Kidney glomerular epithelial cell (primary cell): ENCODE data around the gene CKLF.
"Not testable (repeated sequence)": the region's sequence is repeated elsewhere in the genome, so short reads cannot be mapped to it uniquely, and the experiment has no call there.

Experiments
- DNase-seq: peaks from one replicate; lab custom pipeline; 2025; lab: John Stamatoyannopoulos, UW

CKLF gene, protein sequence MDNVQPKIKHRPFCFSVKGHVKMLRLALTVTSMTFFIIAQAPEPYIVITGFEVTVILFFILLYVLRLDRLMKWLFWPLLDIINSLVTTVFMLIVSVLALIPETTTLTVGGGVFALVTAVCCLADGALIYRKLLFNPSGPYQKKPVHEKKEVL

DNA sequence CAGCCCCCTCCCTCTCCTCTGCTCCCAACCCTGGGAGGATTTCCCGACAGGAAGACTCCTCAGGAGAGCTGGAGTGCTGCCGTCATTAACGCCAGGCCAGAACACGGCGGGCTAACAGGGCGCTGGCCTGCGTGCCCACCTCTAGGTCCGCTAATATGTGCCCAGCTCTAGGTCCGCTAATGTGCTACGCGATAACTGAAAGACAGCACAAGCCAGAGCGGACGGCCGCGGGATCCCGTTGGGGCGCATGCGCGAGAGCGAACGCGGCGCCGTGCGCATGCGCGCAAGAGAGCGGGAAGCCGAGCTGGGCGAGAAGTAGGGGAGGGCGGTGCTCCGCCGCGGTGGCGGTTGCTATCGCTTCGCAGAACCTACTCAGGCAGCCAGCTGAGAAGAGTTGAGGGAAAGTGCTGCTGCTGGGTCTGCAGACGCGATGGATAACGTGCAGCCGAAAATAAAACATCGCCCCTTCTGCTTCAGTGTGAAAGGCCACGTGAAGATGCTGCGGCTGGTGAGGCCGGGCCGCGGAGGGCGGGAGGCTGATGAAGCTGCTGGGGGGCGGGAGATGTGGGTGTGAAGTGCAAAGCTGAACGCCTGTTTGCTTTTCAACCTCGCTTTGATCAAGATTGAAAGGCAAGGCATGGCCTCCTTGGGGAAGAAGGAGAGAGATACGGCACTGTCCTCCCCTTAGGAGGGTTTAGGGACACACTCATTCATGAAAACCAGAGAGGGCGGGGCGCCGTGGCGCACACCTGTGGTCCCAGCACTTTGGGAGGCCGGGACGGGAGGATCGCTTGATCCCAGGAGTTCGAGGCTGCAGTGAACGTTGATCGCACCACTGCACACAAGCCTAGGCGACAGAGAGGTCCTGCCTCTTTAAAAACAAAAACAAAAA, at the start of gene CKLF:
CKLF (plus strand) TSS at position 291 of the 892 bp plus-strand sequence; CDS start at position 431, 140 bp downstream.
- DNase-seq: peak; percentile 83

DNA sequence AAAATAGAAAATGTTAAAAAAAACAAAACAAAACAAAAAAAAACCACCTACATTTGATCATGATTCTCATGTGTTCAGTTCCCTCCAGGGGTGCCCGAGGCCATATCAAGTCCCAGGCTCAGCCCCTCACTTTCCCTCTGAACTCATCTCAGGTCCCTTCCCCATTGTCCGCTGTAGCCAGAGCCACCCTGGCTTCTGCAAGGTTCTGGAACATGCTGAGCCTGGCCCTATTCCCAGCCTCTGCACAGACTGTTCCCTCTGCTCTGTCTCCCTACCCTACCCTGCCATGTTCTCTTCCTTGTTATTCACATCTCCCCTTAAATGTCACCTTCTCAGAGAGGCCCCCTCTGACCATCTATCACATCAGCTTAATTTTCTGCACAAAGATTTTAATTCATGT, 49.3 kb upstream of the CKLF start:
- DNase-seq: no peak

DNA sequence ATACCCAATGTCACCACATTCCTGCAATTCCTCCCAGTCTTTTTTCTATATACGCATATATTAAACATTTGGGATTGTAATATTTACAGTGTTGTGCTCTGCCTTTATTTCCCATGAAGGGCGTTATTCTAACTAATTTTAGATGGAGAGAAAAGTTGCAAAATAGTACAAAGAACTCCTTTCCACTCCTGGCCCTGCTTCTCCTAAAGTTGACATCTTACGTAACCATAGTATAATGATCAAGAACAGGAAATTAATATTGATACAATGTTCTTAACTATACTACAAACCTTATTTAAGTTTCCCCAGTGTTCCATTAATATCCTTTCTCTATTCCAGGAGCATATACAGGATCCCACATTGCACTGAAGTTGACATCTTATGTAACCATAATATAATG, 48.8 kb upstream of the CKLF start:
- no peak for DNase-seq

DNA sequence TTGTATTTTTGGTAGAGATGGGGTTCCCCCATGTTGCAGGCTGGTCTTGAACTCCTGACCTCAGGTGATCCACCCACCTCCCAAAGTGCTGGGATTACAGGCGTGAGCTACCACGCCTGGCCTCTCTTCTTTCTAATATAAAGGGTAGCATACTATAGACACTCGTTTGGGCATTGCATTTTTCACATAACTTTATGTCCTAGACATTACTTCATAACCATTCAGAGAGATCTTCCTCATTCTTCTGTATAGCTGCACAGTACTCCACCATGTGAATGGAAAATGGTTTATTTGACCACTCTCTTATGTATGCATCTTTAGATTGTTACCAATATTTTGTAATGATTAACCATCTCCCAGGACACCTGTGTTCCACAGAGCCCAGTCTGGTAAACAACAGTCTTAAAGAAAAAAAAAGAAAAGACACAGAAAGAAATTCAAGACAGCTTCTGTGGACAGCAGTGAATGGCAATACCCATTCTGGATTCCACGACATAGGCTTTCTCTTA, 44.6 kb upstream of the CKLF start:
- DNase-seq: no peak

DNA sequence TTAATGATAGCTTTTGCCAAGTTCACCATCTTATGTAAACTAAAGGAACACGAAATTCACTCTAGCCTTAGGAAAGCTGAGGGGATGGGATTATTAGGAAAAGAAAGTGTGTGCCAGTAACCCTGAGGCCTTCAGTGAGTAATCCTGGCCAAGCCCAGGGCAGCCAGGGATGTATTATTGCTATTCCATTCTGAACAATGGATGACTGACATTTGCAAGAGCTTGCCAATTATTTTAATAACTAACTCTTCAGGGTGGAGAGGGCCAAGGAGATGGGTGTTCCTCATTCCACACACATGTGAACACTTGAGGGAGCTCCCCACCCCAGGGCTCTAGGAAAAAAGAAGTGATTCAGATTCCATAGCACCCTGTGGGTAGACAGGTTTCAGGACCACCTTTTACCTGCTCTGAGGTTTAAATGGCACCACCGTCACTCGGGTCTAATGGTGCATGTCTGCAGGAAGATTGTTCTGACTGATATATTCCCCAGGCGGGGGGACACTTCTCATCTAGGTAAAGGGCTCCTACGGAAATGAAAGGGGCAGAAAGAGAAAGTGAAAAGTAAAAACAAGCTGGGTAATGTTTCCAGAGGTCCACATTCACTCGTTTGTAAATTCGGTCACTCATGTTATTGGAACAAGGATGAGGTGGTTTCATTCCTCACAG, 44.0 kb upstream of the CKLF start:
- peak; percentile 88 for DNase-seq

DNA sequence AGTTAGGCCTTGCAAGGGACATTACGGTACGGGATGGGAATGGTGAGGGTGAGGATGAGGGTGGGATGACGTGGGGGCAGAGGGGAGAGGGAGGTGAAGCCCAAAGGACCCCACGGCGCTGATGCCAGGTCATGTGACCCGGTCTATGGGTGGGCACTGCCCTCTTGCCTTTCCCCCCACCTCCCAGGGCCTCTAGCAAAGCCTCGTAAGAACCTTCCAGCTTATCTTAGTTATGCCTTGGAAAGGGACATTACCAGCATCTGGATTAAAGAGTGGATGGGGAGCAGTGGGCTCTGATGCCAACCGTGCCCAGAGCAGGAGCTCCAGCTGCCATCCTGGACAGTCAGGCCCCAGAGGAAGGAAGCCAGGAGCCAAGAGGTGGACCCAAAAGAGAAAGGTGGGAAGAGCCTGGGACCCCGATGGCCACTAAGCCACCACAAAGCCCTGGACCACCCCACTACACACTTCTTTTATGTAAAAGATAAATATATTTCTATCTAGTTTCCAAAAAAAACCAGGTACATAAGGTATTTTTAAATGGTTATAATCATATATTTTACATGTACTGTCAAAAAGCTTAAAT, 43.4 kb upstream of the CKLF start:
- DNase-seq: no peak

DNA sequence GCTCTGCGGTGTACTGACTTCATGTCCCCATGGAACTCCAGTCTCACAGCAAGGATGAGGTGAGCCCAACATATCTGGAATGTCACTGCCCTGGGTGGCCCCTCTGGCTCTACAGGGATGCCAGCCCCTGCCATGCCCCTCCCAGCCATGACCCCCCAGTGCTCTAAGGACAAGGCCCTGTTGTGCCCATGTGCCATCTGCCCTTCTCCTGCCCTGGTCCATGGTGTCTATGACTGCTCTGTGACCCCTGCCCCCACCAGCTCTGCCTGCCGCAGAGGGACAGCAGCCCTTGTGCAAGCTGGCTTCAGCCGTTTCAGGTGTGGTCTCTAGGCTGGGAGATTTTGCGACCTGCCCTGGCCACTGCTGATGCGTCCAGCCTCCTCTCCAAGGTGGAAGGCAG, 42.8 kb upstream of the CKLF start:
- DNase-seq: no peak

DNA sequence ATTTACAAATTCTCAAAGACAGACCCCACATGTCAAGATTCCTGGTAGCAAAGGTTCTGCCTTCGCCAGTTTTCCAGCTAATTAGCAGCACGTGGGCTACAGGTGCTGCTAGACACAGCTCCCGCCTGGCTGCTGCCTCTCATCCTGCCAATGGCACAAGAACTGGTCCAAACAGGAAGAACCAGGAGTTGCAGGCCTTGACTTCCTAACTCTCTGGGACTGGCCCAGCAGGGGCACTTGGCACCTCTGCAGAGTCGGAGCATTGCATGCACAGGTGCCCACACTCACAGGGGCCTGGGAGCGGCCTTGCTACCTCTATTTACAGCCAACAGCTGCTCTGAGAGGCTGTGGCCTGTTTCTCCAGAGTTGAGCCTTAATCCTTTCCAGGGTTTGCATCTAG, 42.1 kb upstream of the CKLF start:
- DNase-seq: no peak

DNA sequence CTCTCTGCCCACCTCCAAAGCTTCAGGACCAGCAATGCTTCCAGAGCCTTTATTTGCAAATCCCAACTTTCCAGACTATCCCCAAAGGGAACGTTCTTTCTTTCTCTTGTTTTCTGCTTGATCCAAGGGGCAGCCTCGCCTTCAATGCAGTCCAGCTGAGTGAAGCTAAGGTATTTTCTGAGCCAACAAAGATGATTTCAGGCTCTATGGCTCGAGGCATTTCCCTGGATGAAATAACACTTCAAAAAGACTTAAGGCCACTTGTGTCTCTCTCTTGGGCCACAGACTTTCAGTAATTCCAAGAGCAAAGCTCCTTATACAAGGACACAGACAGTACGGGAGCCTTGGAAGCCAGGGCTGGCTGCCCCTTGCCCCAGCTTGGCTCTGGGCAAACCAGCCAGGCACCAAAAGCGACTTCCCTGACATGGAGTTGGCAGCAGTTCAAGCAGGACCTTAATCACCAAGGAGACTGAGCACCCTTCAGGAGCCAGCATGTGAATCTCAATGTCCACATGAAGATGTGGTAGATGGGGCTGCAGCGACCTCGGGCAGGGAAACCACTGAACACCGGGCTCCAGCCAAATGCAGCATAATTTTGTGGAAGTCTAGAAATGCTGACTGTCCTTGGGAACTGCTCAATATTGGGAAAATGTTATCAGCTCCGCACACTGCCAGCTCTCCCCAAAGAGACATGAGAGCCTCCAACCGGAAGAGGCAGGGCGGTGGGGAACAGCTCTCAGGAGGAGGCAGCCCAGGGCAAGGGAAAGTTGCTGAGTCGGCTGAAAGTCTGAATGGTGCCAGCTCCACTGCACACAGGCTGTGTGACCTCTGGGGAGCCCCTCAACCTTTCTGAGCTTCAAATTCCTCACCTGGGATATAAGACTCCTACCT, 41.4 kb upstream of the CKLF start:
- no peak for DNase-seq

DNA sequence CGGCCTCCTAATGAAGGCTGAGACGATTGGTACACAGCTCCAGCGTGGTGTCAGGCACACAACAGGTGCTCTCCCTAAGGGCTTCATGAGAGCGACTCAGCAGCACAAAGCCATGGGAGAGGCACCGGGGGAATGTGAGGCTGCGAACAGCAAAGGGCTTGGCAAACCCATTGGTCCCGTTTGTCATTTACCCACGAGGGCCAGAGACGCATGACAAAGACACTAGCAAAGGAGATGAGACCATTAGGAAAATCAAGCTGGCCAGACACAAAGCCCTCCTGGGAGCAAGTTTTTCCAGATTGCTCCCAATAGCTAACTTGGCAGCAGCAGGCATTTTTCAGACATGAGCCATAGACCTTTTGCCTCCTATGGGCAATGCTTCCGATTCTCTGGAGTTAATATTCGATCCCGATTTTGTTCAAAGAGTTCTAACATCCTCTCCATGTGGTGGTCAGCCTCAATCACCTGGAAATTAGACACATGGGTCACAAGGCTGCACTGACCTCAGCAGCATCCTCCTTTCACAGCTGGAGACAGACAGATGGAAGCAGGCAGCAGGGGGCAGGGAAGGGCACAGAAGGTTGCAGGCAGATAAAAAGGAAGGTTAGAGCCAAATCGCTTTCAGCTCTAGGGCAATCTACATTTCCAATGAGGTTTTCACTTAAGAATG, 40.6 kb upstream of the CKLF start:
- DNase-seq: peak; percentile 95

DNA sequence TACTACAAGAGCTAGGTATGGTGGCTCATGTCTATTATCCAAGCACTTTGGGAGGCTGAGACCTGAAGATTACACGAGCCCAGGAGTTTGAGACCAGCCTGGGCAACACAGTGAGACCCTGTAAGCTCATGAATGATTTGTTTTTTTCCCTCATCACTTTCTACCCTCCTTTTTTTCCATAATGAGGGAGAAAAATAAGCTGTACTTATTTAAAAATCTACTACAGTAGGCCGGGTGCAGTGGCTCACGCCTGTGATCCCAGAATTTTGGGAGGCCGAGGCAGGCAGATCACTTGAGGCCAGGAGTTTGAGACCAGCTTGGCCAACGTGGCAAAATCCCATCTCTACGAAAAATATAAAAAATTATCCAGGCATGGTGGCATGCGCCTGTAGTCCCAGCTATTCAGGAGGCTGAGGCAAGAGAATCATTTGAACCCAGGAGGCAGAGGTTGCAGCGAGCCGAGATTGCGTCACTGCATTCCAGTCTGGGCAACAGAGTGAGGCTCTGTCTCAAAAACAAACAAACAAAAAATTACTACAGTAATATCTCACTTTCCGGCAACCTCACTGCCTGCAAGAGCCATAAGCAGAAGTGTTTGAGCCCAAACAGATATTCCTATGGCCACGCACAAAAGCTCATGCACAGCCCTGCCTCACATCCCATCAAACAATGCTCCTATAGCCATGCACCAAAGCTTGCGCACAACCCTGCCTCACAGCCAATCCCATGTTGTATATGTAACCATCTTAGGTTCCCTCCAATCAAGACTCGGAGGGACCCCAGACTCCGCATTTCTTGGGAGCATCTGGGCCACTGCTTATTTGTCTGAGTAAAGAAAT, 39.9 kb upstream of the CKLF start:
- no peak for DNase-seq

DNA sequence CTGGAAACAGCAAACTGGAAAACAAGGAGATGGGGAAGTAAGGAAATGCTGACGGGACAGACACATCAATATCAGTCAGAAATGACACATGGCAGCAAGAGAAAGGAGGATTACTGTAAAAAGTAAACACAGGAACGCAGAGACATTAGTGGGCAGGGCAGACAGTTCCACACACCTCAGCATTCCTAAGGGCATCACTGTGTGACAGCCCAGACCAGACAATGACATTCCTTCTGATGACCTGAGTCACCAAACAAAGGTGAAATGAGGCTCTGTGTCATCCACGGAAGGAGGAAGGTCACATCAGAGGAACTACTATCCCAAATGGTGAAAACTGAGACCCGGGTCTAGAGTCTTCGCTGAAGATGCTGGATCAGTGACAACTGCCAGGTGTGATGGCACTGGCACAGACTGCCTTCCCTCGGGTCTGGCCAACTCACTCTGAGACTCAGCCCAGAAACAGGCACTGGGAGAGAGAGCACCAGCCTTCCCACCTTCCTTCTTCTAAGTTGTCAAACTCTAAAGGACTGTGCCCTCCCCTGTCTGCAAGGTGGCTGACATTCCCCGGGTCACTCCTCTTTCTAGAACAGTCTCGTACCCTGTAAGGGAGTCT, 39.2 kb upstream of the CKLF start:
- DNase-seq: peak; percentile 65

DNA sequence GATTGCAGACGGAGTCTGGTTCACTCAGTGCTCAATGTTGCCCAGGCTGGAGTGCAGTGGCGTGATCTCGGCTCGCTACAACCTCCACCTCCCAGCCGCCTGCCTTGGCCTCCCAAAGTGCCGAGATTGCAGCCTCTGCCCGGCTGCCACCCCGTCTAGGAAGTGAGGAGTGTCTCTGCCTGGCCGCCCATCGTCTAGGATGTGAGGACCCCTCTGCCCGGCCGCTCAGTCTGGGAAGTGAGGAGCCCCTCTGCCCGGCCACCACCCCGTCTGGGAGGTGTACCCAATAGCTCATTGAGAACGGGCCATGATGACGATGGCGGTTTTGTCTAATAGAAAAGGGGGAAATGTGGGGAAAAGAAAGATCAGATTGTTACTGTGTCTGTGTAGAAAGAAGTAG, 38.0 kb upstream of the CKLF start:
- not testable (repeated sequence) for DNase-seq

DNA sequence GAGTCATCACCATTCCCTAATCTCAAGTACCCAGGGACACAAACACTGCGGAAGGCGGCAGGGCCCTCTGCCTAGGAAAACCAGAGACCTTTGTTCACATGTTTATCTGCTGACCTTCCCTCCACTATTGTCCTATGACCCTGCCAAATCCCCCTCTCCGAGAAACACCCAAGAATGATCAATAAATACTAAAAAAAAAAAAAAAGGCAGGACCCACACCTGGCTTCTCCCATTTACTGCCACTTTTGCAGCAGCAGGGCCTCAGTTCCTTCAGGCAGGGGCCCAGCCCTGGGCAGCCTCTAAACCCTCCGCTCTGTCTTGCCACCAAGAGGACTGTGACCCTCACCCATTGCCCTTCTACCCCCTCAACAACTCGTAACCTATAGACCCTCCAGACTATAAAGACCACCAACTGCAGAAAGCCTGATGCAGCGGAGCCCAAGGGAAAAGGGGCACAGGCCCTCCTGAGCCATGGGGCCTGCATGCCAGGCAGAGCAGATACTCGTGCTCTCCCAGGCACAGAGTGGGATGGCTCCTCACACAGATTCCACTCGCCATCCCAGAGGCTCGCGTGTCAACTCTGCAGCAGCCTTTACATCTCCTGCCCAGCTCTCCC, 37.3 kb upstream of the CKLF start:
- not testable (repeated sequence) for DNase-seq

DNA sequence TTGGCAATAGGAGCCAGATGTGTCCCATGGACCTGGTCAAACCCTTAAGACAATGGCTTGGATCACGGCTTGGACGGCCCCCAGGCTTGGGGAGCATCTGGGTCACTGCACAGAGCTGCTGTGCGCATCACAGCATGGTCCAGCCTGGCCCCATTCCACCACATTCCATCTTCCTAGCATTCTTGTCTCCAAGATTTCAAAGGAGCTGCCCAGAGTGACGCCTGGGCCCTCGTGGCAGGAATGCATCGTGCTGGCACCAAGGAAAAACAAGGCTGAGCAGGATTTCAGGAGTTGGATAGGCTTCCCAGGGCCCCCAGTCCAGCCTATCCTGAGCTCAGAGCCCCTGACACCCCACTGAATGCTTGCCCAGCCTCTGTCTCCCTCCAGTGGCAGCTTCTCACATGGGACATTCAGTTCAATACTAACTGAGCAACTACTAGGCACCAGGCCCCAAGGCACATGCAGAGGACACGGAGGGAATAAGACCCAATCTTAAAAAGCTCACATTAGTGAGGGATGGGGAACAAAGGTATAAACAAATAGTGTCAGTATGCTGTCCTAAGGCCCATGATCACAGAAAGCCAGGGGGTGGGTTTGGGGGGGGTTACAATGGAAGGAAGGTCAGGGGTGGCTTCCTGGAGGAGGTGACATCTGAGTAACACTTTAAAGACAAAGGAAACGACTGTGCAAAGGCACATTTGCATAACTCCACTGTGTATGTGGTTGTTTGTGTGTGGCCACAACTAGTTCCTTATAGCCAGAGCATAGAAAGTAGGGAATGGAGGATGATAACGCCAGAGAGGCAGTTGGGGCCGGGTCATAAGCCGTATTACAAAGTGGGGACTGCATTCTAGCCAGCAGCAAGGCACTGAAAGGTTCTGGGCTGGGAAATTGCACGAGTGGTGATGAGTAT, 36.5 kb upstream of the CKLF start:
- DNase-seq: peak; percentile 84

DNA sequence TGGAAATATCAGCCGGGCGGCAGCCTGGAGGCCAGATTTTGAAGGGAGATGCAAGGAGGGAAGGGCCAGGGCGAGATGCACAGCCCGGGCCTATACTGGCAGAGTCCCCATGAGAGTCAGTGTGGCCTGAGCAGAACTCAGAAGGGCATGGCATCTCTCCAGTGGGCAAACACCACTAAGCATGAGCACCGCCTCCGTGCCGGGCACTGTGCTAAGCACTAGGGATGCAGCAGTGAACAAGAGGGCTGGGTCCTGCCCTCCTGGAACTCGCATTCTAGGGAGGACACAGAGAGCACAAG, 35.9 kb upstream of the CKLF start:
- DNase-seq: no peak

DNA sequence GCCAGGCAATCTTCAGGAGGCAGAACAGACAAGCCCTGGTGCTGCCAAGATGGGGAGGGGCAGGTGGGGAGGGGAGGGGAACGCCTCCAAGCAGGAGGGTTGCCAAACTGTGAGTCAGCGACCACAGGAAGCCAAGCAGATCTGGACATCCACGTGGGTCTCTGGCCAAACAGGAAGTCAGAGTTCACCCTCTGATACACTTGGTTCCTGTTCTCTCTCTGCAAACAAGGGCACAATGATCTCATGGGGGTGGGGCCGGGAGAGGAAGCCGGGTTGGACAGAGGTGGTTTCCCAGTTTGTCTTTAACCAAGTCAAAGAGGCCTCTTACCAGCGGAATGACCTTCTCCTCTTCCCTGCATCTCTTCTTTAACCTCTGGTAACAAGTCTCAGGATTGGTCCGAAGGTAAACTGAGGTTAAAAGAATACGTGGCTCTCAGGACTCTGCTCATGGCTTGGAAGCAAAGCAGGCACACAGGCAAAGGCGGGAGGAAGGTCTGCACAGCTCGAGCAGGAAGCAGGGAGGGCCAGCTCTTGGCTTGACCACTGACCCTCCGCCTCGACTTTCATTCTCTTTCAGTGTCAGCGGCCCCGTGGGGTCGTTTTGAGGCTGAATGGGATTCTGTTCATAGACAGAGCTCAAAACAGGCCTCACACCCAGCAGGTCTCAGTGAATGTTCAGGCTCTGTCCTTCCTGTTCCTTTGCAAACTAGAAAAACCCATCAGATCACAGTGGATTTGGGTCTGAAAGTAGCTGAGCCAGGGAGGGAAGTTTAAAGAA, 35.4 kb upstream of the CKLF start:
- DNase-seq: peak; percentile 100
